ENCODE measurements around the gene PPT2. TPM values are rescaled to one million over a fixed set of nuclear protein-coding genes. Genes with fewer than 3 reads are reported as not detected.
A peak's percentile ranks its signal among the peaks of the same experiment; 100 is the strongest.
"Not testable (repeated sequence)": the region's sequence is repeated elsewhere in the genome, so short reads cannot be mapped to it uniquely, and the experiment has no call there.

The PPT2 gene
- total RNA-seq, 1 experiment from 2014 or later, result 14.4 TPM

GRCh38 chr6:32202186-32202585 lies 48.2 kb downstream of the PPT2 start:
- Histone ChIP-seq H3K4me3 (ENCODE audit: low read length) (no peak overlapping the region), H3K9ac (ENCODE audit: low read length) (no peak overlapping the region), H2AFZ (ENCODE audit: low read length) (no peak overlapping the region), H3K9me2 (replicated peaks; ENCODE audit: insufficient read depth, low read length) (no peaks in the 10 kb centered on the region), H3K4me2 (ENCODE audit: low read depth, low read length, poor library complexity, severe bottlenecking) (no peak overlapping the region), H4K20me1 (ENCODE audit: insufficient read depth, low read depth, low read length) (no peaks in the 10 kb centered on the region), H3K27ac (ENCODE audit: low read length) (no peak overlapping the region), H3K27me3 (ENCODE audit: low read length) (no peaks in the 10 kb centered on the region), H3K4me1 (ENCODE audit: low read length) (peaks cover 7% of the 10 kb centered on the region), H3K79me2 (ENCODE audit: low read length) (no peaks in the 10 kb centered on the region), H3K9me3 (ENCODE audit: low read length) (no peaks in the 10 kb centered on the region), H3K36me3 (ENCODE audit: insufficient read depth, low read length) (no peaks in the 10 kb centered on the region)
- peak; percentile 2 for DNase-seq

- no peak overlapping the region for H3K27ac ChIP-seq (ENCODE audit: low read length)
Measured at GRCh38 chr6:32203426-32204267, 49.7 kb downstream of the PPT2 start.

GRCh38 chr6:32204268-32204715 lies 50.4 kb downstream of the PPT2 start:
- Histone ChIP-seq H3K27me3 (ENCODE audit: low read length) (no peaks in the 10 kb centered on the region), H3K9me2 (replicated peaks; ENCODE audit: insufficient read depth, low read length) (no peaks in the 10 kb centered on the region)
- peak; percentile 28 for DNase-seq

More at GRCh38 chr6:32203426-32204267, 49.7 kb downstream of the PPT2 start:
- H3K9me3 ChIP-seq (ENCODE audit: low read length), result no peaks in the 10 kb centered on the region
- H3K4me3 ChIP-seq (ENCODE audit: low read length), result no peak overlapping the region
- no peak for DNase-seq
- peaks cover 11% of the 10 kb centered on the region for H3K4me1 ChIP-seq (ENCODE audit: low read length)
- H4K20me1 ChIP-seq (ENCODE audit: insufficient read depth, low read depth, low read length), result no peaks in the 10 kb centered on the region
- no peak overlapping the region for H2AFZ ChIP-seq (ENCODE audit: low read length)
- H3K4me2 ChIP-seq (ENCODE audit: low read depth, low read length, poor library complexity, severe bottlenecking), result no peak overlapping the region
- H3K9me2 ChIP-seq (replicated peaks; ENCODE audit: insufficient read depth, low read length), result no peaks in the 10 kb centered on the region
- H3K79me2 ChIP-seq (ENCODE audit: low read length), result no peaks in the 10 kb centered on the region
- H3K9ac ChIP-seq (ENCODE audit: low read length), result no peak overlapping the region
- H3K36me3 ChIP-seq (ENCODE audit: insufficient read depth, low read length), result no peaks in the 10 kb centered on the region
- H3K27me3 ChIP-seq (ENCODE audit: low read length), result no peaks in the 10 kb centered on the region

GRCh38 chr6:32208996-32209395 lies 55.1 kb downstream of the PPT2 start:
- H3K9ac ChIP-seq (ENCODE audit: low read length), result no peak overlapping the region
- no peak overlapping the region for H3K4me2 ChIP-seq (ENCODE audit: low read depth, low read length, poor library complexity, severe bottlenecking)
- no peak overlapping the region for H3K27ac ChIP-seq (ENCODE audit: low read length)
- H3K9me3 ChIP-seq (ENCODE audit: low read length), result no peaks in the 10 kb centered on the region
- H3K4me3 ChIP-seq (ENCODE audit: low read length), result no peak overlapping the region
- no peaks in the 10 kb centered on the region for H4K20me1 ChIP-seq (ENCODE audit: insufficient read depth, low read depth, low read length)
- H3K9me2 ChIP-seq (replicated peaks; ENCODE audit: insufficient read depth, low read length), result no peaks in the 10 kb centered on the region
- H2AFZ ChIP-seq (ENCODE audit: low read length), result no peak overlapping the region
- peaks cover 11% of the 10 kb centered on the region for H3K4me1 ChIP-seq (ENCODE audit: low read length)
- no peaks in the 10 kb centered on the region for H3K36me3 ChIP-seq (ENCODE audit: insufficient read depth, low read length)
- H3K79me2 ChIP-seq (ENCODE audit: low read length), result no peaks in the 10 kb centered on the region
- DNase-seq, result no peak
- no peaks in the 10 kb centered on the region for H3K27me3 ChIP-seq (ENCODE audit: low read length)

More at GRCh38 chr6:32204268-32204715, 50.4 kb downstream of the PPT2 start:
- Histone ChIP-seq H3K4me3 (ENCODE audit: low read length) (no peak overlapping the region), H3K36me3 (ENCODE audit: insufficient read depth, low read length) (no peaks in the 10 kb centered on the region), H3K4me1 (ENCODE audit: low read length) (peaks cover 11% of the 10 kb centered on the region), H3K27ac (ENCODE audit: low read length) (no peak overlapping the region), H3K4me2 (ENCODE audit: low read depth, low read length, poor library complexity, severe bottlenecking) (no peak overlapping the region), H3K9ac (ENCODE audit: low read length) (no peak overlapping the region), H4K20me1 (ENCODE audit: insufficient read depth, low read depth, low read length) (no peaks in the 10 kb centered on the region), H3K79me2 (ENCODE audit: low read length) (no peaks in the 10 kb centered on the region), H2AFZ (ENCODE audit: low read length) (no peak overlapping the region), H3K9me3 (ENCODE audit: low read length) (no peaks in the 10 kb centered on the region)

GRCh38 chr6:32210191-32210601 lies 56.3 kb downstream of the PPT2 start:
- no peaks in the 10 kb centered on the region for H3K9me2 ChIP-seq (replicated peaks; ENCODE audit: insufficient read depth, low read length)
- no peak overlapping the region for H3K9ac ChIP-seq (ENCODE audit: low read length)
- no peaks in the 10 kb centered on the region for H3K9me3 ChIP-seq (ENCODE audit: low read length)
- peaks cover 11% of the 10 kb centered on the region for H3K4me1 ChIP-seq (ENCODE audit: low read length)
- H2AFZ ChIP-seq (ENCODE audit: low read length), result no peak overlapping the region
- no peak overlapping the region for H3K4me2 ChIP-seq (ENCODE audit: low read depth, low read length, poor library complexity, severe bottlenecking)
- no peaks in the 10 kb centered on the region for H3K27me3 ChIP-seq (ENCODE audit: low read length)
- H3K79me2 ChIP-seq (ENCODE audit: low read length), result no peaks in the 10 kb centered on the region
- no peaks in the 10 kb centered on the region for H3K36me3 ChIP-seq (ENCODE audit: insufficient read depth, low read length)
- H3K27ac ChIP-seq (ENCODE audit: low read length), result no peak overlapping the region
- no peaks in the 10 kb centered on the region for H4K20me1 ChIP-seq (ENCODE audit: insufficient read depth, low read depth, low read length)
- H3K4me3 ChIP-seq (ENCODE audit: low read length), result no peak overlapping the region
- no peak for DNase-seq

- peaks cover 11% of the 10 kb centered on the region for H3K4me1 ChIP-seq (ENCODE audit: low read length)
- not testable (repeated sequence) for H3K4me2 ChIP-seq (ENCODE audit: low read depth, low read length, poor library complexity, severe bottlenecking); DNase-seq; H3K9ac ChIP-seq (ENCODE audit: low read length); H2AFZ ChIP-seq (ENCODE audit: low read length); H3K9me2 ChIP-seq (replicated peaks; ENCODE audit: insufficient read depth, low read length); H3K27me3 ChIP-seq (ENCODE audit: low read length); H3K79me2 ChIP-seq (ENCODE audit: low read length); H3K27ac ChIP-seq (ENCODE audit: low read length); H3K36me3 ChIP-seq (ENCODE audit: insufficient read depth, low read length); H4K20me1 ChIP-seq (ENCODE audit: insufficient read depth, low read depth, low read length); H3K9me3 ChIP-seq (ENCODE audit: low read length); H3K4me3 ChIP-seq (ENCODE audit: low read length)
Measured at GRCh38 chr6:32211432-32211831, 57.5 kb downstream of the PPT2 start.

GRCh38 chr6:32212076-32212760 lies 58.3 kb downstream of the PPT2 start:
- Histone ChIP-seq H3K4me3 (ENCODE audit: low read length) (no peak overlapping the region), H3K9me3 (ENCODE audit: low read length) (no peaks in the 10 kb centered on the region), H3K36me3 (ENCODE audit: insufficient read depth, low read length) (no peaks in the 10 kb centered on the region), H3K27ac (ENCODE audit: low read length) (no peak overlapping the region), H4K20me1 (ENCODE audit: insufficient read depth, low read depth, low read length) (no peaks in the 10 kb centered on the region), H3K9me2 (replicated peaks; ENCODE audit: insufficient read depth, low read length) (no peaks in the 10 kb centered on the region), H3K4me1 (ENCODE audit: low read length) (peaks cover 11% of the 10 kb centered on the region), H2AFZ (ENCODE audit: low read length) (no peak overlapping the region), H3K79me2 (ENCODE audit: low read length) (no peaks in the 10 kb centered on the region), H3K27me3 (ENCODE audit: low read length) (no peaks in the 10 kb centered on the region), H3K4me2 (ENCODE audit: low read depth, low read length, poor library complexity, severe bottlenecking) (no peak overlapping the region), H3K9ac (ENCODE audit: low read length) (no peak overlapping the region)
- peak; percentile 30 for DNase-seq
